ENCODE data around the gene ARHGDIB. TPM values are rescaled to one million over a fixed set of nuclear protein-coding genes. Genes with fewer than 3 reads are reported as not detected.

ARHGDIB gene
- total RNA-seq, 1 experiment from 2014 or later = 4.3 TPM

GRCh38 chr12:14928931-14929330, 32.5 kb downstream of the ARHGDIB start:
- H3K27me3 ChIP-seq (ENCODE audit: insufficient read depth, low read length) = no peaks in the 10 kb centered on the region
- peak overlapping the region; percentile 53 for H3K4me2 ChIP-seq (ENCODE audit: low read length)
- no peaks in the 10 kb centered on the region for H3K9me3 ChIP-seq (ENCODE audit: control insufficient read depth in 1 of 2, insufficient read depth in 1 of 2, low read depth in 1 of 2, low read length in 2 of 2)
- ChIA-PET POLR2A (no interaction called here), CTCF (no interaction called here), RAD21 (ENCODE audit: low non-redundant PET in 1 of 2, low total read pairs in 2 of 2, uncharacterized antibody in 2 of 2, unreplicated experiment in 2 of 2) (no interaction called here)
- no peak overlapping the region for H3K9ac ChIP-seq (ENCODE audit: low read length)
- H3K9me2 ChIP-seq (ENCODE audit: insufficient read depth) = no peaks in the 10 kb centered on the region; the same call in 1 of the 2 replicates
- H3K27ac ChIP-seq (ENCODE audit: low read depth, low read length) = no peak overlapping the region
- H4K20me1 ChIP-seq (ENCODE audit: insufficient read depth) = no peaks in the 10 kb centered on the region
- no peaks in the 10 kb centered on the region for H3K79me2 ChIP-seq (ENCODE audit: insufficient read depth, low read length)
- DNase-seq (ENCODE audit: low read depth, low spot score) (peak; percentile 28), ATAC-seq (peak; percentile 53)
- TF ChIP-seq FOSL1 (IDR thresholded peaks at IDR 0.05; ENCODE audit: low read depth) (no peak), CBX3 (IDR thresholded peaks at IDR 0.05; ENCODE audit: low read depth) (peak; percentile 69; the same call in 1 of the 2 replicates), SP1 (IDR thresholded peaks at IDR 0.05; ENCODE audit: low read depth) (peak; percentile 82; the same call in 1 of the 2 replicates), MAX (IDR thresholded peaks at IDR 0.05) (peak; percentile 29; the same call in 1 of the 2 replicates), JUND (IDR thresholded peaks at IDR 0.05) (peak; percentile 51; the same call in 1 of the 2 replicates), ZFX (IDR thresholded peaks at IDR 0.05) (no peak), RAD21 (IDR thresholded peaks at IDR 0.05; ENCODE audit: low read depth) (0 out of 2 replicates have a peak, but pooled peaks have one; percentile 1)
- H3K36me3 ChIP-seq (ENCODE audit: control insufficient read depth in 1 of 2, insufficient read depth in 2 of 2, low read length in 2 of 2) = no peaks in the 10 kb centered on the region
- intact Hi-C loops (cut with micrococcal nuclease) = no loop called here
- BruUV-seq (replicated peaks) = no TSS peak
- peaks cover 16 to 28% of the 10 kb centered on the region in 2 experiments; a peak in 3 of 4 replicates for H3K4me1 ChIP-seq (ENCODE audit: control insufficient read depth in 1 of 2, insufficient read depth in 2 of 2, low read length in 2 of 2)
- peak overlapping the region in 1 of 2 experiments; percentile 15; a peak in 1 of 4 replicates for H3K4me3 ChIP-seq (replicated peaks in 1 of 2; ENCODE audit: low read depth in 1 of 2, low read length in 2 of 2)
- H2AFZ ChIP-seq (ENCODE audit: low read depth, low read length, poor library complexity, severe bottlenecking) = peak overlapping the region; percentile 72

- CTCF ChIA-PET = no interaction called here
- no peak for ATAC-seq
- H3K79me2 ChIP-seq (ENCODE audit: insufficient read depth, low read length) = no peaks in the 10 kb centered on the region
- POLR2A ChIA-PET = no interaction called here
- no peaks in the 10 kb centered on the region for H3K27me3 ChIP-seq (ENCODE audit: insufficient read depth, low read length)
- H3K27ac ChIP-seq (ENCODE audit: low read depth, low read length) = no peak overlapping the region
- H2AFZ ChIP-seq (ENCODE audit: low read depth, low read length, poor library complexity, severe bottlenecking) = no peak overlapping the region
- H3K9me2 ChIP-seq (ENCODE audit: insufficient read depth) = no peaks in the 10 kb centered on the region
- BruUV-seq (replicated peaks) = no TSS peak
- peaks cover 16 to 23% of the 10 kb centered on the region in 2 experiments; a peak in 3 of 4 replicates for H3K4me1 ChIP-seq (ENCODE audit: control insufficient read depth in 1 of 2, insufficient read depth in 2 of 2, low read length in 2 of 2)
- intact Hi-C loops (cut with micrococcal nuclease) = no loop called here
- RAD21 ChIA-PET (ENCODE audit: low non-redundant PET in 1 of 2, low total read pairs in 2 of 2, uncharacterized antibody in 2 of 2, unreplicated experiment in 2 of 2) = interaction anchor here in 1 of 2 experiments (0.6 kb wide), 1 partner anchor 601 kb away, joined by 3 read pairs; no protein-coding TSS in a partner anchor
- no peaks in the 10 kb centered on the region for H3K36me3 ChIP-seq (ENCODE audit: control insufficient read depth in 1 of 2, insufficient read depth in 2 of 2, low read length in 2 of 2)
- H3K9me3 ChIP-seq (ENCODE audit: control insufficient read depth in 1 of 2, insufficient read depth in 1 of 2, low read depth in 1 of 2, low read length in 2 of 2) = no peaks in the 10 kb centered on the region
- DNase-seq (ENCODE audit: low read depth, low spot score) = no peak
- no peak overlapping the region for H3K4me3 ChIP-seq (replicated peaks in 1 of 2; ENCODE audit: low read depth in 1 of 2, low read length in 2 of 2)
- no peak overlapping the region for H3K4me2 ChIP-seq (ENCODE audit: low read length)
- TF ChIP-seq CEBPB (IDR thresholded peaks at IDR 0.05; ENCODE audit: low read depth) = no peak
- TF ChIP-seq EGR1 (IDR thresholded peaks at IDR 0.05; ENCODE audit: low read depth) = no peak
- no peak for TF ChIP-seq SIN3A (IDR thresholded peaks at IDR 0.05; ENCODE audit: low read depth)
- no peak for TF ChIP-seq ZBTB33 (IDR thresholded peaks at IDR 0.05; ENCODE audit: extremely low read depth, insufficient replicate concordance, low read length)
- TF ChIP-seq ZNF274 (IDR thresholded peaks at IDR 0.05; ENCODE audit: low read depth, low read length) = no peak
- no peak for TF ChIP-seq POLR2A (IDR thresholded peaks at IDR 0.05; ENCODE audit: borderline replicate concordance, extremely low read depth, insufficient read depth, insufficient read length)
- no peak for TF ChIP-seq ELF1 (IDR thresholded peaks at IDR 0.05; ENCODE audit: borderline replicate concordance, low read depth)
- TF ChIP-seq JUND (IDR thresholded peaks at IDR 0.05) = no peak
- no peak for TF ChIP-seq ZFX (IDR thresholded peaks at IDR 0.05)
- TF ChIP-seq FOSL1 (IDR thresholded peaks at IDR 0.05; ENCODE audit: low read depth) = no peak
- H4K20me1 ChIP-seq (ENCODE audit: insufficient read depth) = no peaks in the 10 kb centered on the region
- H3K9ac ChIP-seq (ENCODE audit: low read length) = no peak overlapping the region
These were observed 34.1 kb downstream of the ARHGDIB start for GRCh38 chr12:14927267-14927666.
